Endodermal cell (in vitro differentiated cells): ENCODE results near the gene KRTAP3-1. TPM values are rescaled to one million over a fixed set of nuclear protein-coding genes. Genes with fewer than 3 reads are reported as not detected.

Source experiments
- DNase-seq: peaks from one replicate; pipeline ENCODE4 v3.0.0-alpha.2; 2017
- H3K27ac ChIP-seq: 2 replicates; pipeline ENCODE4 v1.5.1; 2013; ENCODE audit warnings: mild to moderate bottlenecking, low read depth, low read length, moderate library complexity
- H3K27me3 ChIP-seq: 2 replicates; pipeline ENCODE4 v1.6.1; 2013; ENCODE audit warnings: mild to moderate bottlenecking, low read length, moderate library complexity; ENCODE audit not compliant: insufficient read depth, control insufficient read depth, poor library complexity, severe bottlenecking
- H3K36me3 ChIP-seq: 2 replicates; pipeline ENCODE4 v1.7.0; 2013; ENCODE audit warnings: mild to moderate bottlenecking, low read length, moderate library complexity; ENCODE audit not compliant: control insufficient read depth, insufficient read depth
- H3K4me1 ChIP-seq: one replicate; pipeline ENCODE4 v1.7.0; 2013; ENCODE audit warnings: low read length; ENCODE audit not compliant: control insufficient read depth, insufficient read depth
- H3K4me3 ChIP-seq: 2 replicates; pipeline ENCODE4 v1.5.1; 2013; ENCODE audit warnings: mild to moderate bottlenecking, low read length, moderate library complexity
- H3K9ac ChIP-seq: 2 replicates; pipeline ENCODE4 v1.6.1; 2013; ENCODE audit warnings: mild to moderate bottlenecking, low read length, moderate library complexity; ENCODE audit not compliant: poor library complexity, severe bottlenecking; ENCODE audit errors: extremely low read depth
- H3K9me3 ChIP-seq: 2 replicates; pipeline ENCODE4 v1.6.1; 2013; ENCODE audit warnings: mild to moderate bottlenecking, low read length, moderate library complexity; ENCODE audit not compliant: control insufficient read depth
- H3K27ac Mint-ChIP-seq: 2 replicates; pipeline ENCODE4 v1.8.0; 2020; ENCODE audit warnings: mixed read lengths
- H3K27me3 Mint-ChIP-seq: 2 replicates; pipeline ENCODE4 v1.8.0; 2021; ENCODE audit warnings: mild to moderate bottlenecking, mixed read lengths; ENCODE audit not compliant: insufficient read depth
- H3K36me3 Mint-ChIP-seq: 2 replicates; pipeline ENCODE4 v1.8.0; 2020; ENCODE audit warnings: low read depth, mixed read lengths
- H3K4me1 Mint-ChIP-seq: 2 replicates; pipeline ENCODE4 v1.8.0; 2020; ENCODE audit warnings: mixed read lengths
- H3K4me3 Mint-ChIP-seq: 2 replicates; pipeline ENCODE4 v1.8.0; 2020; ENCODE audit warnings: mild to moderate bottlenecking, moderate library complexity, mixed read lengths
- H3K9me3 Mint-ChIP-seq: 2 replicates; pipeline ENCODE4 v1.8.0; 2020; ENCODE audit warnings: mild to moderate bottlenecking, mixed read lengths
- WGBS, 2 experiments: methylation state at CpG; one replicate each; pipeline versions ENCODE4 v1.1.5 to v1.1.7; 2013; ENCODE audit warnings: missing lambda C conversion rate in 2 of 2, mixed read lengths in 1 of 2; ENCODE audit not compliant: insufficient coverage in 1 of 2, insufficient read length in 1 of 2; 5-methylcytosine and 5-hydroxymethylcytosine counted together
- total RNA-seq, 2 donors: library from RNA; stranded (reverse); fragmentation: NEBNext Ultra II Directional in 1 of 2; extraction: Animal tissue kit (Norgen Biotek cat#: 25700) in 1 of 2; gene quantifications; 2 replicates in 1 of 2; 3 replicates in 1 of 2; pipeline ENCODE4 v1.2.1, GENCODE V29; 2021
- TF ChIP-seq, protein P1 (sequence below): fragments of 200-600 bp; sonication (generic); conservative IDR thresholded peaks from 2 replicates; pipeline ENCODE4 v1.5.0; 2021; ENCODE audit warnings: antibody characterized with exemption, mild to moderate bottlenecking

KRTAP3-1 gene
- total RNA-seq, 2 donors from 2014 or later: not detected

DNA sequence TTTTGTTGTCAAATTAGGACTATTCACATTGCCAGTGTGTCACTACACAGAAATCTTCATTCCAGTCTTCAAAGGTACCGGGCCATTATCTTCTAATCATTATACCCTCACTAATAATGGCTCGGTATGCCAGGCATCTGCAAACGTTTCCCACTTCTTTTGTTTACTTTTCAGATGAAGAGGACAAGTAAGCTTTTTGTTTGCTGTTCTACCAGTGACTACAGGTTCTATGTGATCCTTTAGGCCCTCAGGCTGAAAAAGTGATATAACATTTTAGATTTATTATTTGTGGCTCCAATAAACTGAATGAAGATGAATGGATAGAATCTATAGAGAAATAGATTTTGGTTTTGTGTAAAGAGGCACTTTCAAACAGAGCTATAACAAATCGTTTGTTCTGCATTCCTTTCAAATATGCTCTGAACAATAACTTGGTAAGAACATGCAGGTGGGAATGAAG, 403 bp upstream of the KRTAP3-1 start:
- H3K27ac Mint-ChIP-seq: no peak overlapping the region
- H3K27me3 Mint-ChIP-seq: no peaks in the 10 kb centered on the region
- TF ChIP-seq, protein P1, sequence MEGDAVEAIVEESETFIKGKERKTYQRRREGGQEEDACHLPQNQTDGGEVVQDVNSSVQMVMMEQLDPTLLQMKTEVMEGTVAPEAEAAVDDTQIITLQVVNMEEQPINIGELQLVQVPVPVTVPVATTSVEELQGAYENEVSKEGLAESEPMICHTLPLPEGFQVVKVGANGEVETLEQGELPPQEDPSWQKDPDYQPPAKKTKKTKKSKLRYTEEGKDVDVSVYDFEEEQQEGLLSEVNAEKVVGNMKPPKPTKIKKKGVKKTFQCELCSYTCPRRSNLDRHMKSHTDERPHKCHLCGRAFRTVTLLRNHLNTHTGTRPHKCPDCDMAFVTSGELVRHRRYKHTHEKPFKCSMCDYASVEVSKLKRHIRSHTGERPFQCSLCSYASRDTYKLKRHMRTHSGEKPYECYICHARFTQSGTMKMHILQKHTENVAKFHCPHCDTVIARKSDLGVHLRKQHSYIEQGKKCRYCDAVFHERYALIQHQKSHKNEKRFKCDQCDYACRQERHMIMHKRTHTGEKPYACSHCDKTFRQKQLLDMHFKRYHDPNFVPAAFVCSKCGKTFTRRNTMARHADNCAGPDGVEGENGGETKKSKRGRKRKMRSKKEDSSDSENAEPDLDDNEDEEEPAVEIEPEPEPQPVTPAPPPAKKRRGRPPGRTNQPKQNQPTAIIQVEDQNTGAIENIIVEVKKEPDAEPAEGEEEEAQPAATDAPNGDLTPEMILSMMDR: no peak
- Histone ChIP-seq H3K27ac (no peak overlapping the region), H3K9ac (no peak overlapping the region), H3K27me3 (no peaks in the 10 kb centered on the region), H3K36me3 (no peaks in the 10 kb centered on the region), H3K4me1 (peaks cover 8% of the 10 kb centered on the region), H3K9me3 (no peaks in the 10 kb centered on the region), H3K4me3 (peak overlapping the region; percentile 16)
- H3K4me1 Mint-ChIP-seq: peaks cover 21% of the 10 kb centered on the region
- H3K4me3 Mint-ChIP-seq: no peak overlapping the region
- DNase-seq: peak; percentile 75
- no peaks in the 10 kb centered on the region for H3K9me3 Mint-ChIP-seq
- H3K36me3 Mint-ChIP-seq: no peaks in the 10 kb centered on the region
- WGBS, 2 experiments: 61 to 100% methylated on average over 1 to 4 of the region's 4 CpGs

DNA sequence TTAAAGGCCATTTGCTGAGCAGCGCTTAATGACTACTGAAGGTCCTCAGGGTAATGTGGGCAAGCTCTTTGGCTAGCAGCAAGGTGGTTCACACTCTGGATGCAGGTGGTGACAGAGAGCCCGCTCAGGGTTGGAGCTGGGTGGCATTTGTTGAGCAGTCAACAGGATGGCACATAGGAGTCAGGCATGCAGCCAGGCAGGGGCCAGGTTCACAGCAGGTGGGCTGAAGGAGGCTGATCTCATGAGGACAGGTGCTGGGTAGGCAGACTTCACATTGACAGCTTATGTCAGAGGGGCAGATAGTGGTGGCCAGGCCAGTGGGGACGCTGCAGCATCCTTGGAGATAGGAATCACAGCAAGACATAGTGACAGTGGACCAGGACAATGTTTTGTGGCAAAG, 4.5 kb downstream of the KRTAP3-1 start:
- WGBS, 2 experiments: 91 to 100% methylated on average over 3 of the region's 3 CpGs
- no peak overlapping the region for H3K27ac Mint-ChIP-seq
- TF ChIP-seq, protein P1: no peak

DNA sequence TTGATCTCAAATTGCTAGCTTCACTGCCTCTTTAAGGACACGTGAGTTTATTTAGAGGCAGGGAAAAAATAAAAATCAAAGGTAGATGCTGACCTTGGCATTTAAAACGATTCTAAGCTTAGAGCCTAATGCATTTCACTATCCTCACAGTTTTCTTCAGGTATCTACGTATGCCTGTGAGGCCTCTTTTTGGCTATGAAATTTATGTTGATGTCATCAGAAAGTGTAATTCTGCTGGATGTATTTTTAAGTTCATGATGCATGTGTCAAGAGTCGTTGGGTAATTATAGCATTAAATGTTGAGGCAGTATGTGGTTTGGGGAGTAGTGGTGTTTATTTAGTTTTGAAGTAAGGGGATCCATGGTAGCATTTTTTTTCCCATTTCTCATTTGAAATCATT, 5.0 kb downstream of the KRTAP3-1 start:
- H3K9ac ChIP-seq: no peak overlapping the region
- TF ChIP-seq, protein P1: no peak
- Mint-ChIP-seq H3K36me3 (no peaks in the 10 kb centered on the region), H3K27me3 (no peaks in the 10 kb centered on the region), H3K4me1 (peaks cover 5% of the 10 kb centered on the region), H3K9me3 (no peaks in the 10 kb centered on the region), H3K27ac (no peak overlapping the region), H3K4me3 (no peak overlapping the region)
- no peaks in the 10 kb centered on the region for H3K9me3 ChIP-seq
- no peak overlapping the region for H3K4me3 ChIP-seq
- peaks cover 5% of the 10 kb centered on the region for H3K4me1 ChIP-seq
- 87 to 100% methylated on average over 2 to 4 of the region's 4 CpGs for WGBS, 2 experiments
- no peak overlapping the region for H3K27ac ChIP-seq
- H3K36me3 ChIP-seq: no peaks in the 10 kb centered on the region
- H3K27me3 ChIP-seq: no peaks in the 10 kb centered on the region
- DNase-seq: no peak

More for the DNA sequence above, 4.5 kb downstream of the KRTAP3-1 start:
- Mint-ChIP-seq H3K4me3 (no peak overlapping the region), H3K36me3 (no peaks in the 10 kb centered on the region), H3K27me3 (no peaks in the 10 kb centered on the region), H3K4me1 (peaks cover 9% of the 10 kb centered on the region), H3K9me3 (no peaks in the 10 kb centered on the region)
- Histone ChIP-seq H3K9me3 (no peaks in the 10 kb centered on the region), H3K9ac (no peak overlapping the region), H3K27ac (no peak overlapping the region), H3K4me3 (no peak overlapping the region), H3K36me3 (no peaks in the 10 kb centered on the region), H3K27me3 (no peaks in the 10 kb centered on the region), H3K4me1 (peaks cover 5% of the 10 kb centered on the region)
- DNase-seq: peak; percentile 60
